ENCODE data around the gene MARCOL. TPM values are rescaled to one million over a fixed set of nuclear protein-coding genes. Genes with fewer than 3 reads are reported as not detected.
"Not testable (repeated sequence)": the region's sequence is repeated elsewhere in the genome, so short reads cannot be mapped to it uniquely, and the experiment has no call there.

Gene MARCOL
- total RNA-seq, 1 donor from 2014 or later: not detected

DNA sequence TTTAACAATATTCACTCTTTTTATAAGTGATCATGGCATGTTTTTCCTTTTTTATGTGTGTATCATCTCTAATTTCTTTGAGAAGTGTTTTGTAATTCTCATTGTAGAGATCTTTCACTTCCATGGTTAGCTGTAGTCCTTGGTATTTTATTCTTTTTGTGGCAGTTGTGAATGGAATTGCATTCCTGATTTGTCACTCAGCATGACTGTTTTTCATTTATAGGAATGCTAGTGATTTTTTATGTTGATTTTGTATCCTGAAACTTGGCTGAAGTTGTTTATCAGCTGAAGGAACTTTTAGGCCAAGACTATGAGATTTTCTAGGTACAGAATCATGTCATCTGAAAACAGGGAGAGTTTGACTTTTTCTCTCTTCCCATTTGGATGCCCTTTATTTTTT, 17.1 kb downstream of the MARCOL start:
- no peak for ATAC-seq
- DNase-seq (ENCODE audit: low spot score): no peak
- intact Hi-C loops (cut with DNase I): no loop called here

DNA sequence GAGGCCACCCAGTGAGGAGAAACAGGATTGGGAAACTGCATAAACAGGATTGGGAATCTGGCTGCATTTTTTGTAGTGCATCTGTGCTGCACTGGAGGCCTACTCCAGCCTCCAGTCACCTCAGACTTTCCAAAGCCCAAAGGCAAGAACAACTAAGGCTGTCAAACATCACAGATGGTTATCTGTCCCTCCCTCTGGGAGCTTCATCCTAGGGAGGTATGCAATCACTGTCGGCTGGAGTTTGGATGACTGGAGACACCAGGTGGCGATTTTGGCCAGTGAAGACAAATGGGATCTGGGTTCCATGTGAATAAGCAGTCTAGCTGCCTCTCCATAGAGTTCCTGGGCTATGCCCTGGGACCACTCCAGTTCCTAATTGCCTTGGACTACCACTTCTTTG, 21.0 kb downstream of the MARCOL start:
- no peak for ATAC-seq
- DNase-seq (ENCODE audit: low spot score): no peak
- intact Hi-C loops (cut with DNase I): no loop called here

DNA sequence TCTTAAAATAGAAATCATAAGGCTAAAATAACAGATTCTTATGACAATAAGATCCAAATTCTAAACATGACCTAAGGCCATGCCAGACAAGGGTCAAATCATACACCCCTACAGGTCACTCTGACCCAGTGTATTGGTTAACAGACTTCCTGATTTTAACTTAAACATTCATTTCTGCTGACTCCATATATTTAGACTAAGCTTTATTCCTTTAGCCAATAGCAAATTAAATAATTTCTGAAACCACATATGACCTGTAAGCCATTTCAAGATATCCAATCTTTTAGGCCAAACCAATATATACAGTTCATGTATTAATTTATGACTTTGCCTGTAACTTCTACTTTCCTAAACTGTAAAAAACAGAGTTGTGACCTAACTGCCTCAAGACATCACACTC, 22.9 kb downstream of the MARCOL start:
- ATAC-seq (no peak), DNase-seq (ENCODE audit: low spot score) (no peak)
- intact Hi-C loops (cut with DNase I): no loop called here

DNA sequence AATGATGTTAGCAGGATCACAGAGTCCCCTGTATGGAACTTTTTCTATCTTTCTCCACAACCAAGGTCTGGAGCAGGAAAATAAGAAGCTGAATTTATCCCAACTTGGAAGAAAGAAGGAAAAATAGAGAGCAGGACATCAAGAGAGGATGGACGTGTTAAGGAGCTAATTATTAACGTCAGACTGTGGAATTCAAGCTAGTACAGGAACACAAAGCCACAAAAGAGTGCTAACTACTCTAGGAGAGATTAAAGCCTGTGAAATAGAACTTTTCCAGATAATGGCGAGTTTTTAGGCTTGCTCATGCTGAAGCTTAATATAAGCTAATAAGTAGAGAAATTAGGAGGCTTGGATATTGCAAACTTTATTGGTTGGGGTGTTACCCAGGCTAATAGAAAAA, 29.6 kb downstream of the MARCOL start:
- DNase-seq (ENCODE audit: low spot score): no peak
- intact Hi-C loops (cut with DNase I): no loop called here
- no peak for ATAC-seq

DNA sequence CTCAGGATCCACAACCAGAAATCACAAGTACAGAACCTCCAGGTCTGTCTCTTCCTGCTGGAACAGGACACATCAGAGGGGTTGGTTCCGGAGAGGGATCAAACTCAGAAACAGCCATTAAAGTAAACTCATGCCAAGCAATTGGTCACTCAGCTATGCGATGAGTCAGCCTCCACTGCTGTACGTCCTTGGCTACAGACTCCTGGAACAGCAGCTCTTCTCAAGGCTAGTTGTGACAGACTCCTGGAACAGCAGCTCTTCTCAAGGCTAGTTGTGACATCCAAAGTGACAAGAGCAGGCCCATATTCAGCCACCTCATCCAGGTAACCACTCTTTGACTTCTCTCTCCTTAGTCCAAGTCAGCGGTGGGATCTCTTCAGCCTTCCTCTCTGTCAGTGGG, 30.2 kb downstream of the MARCOL start, which contains the start of gene SPINK13:
SPINK13 (plus strand) TSS at position 229 of the 400 bp plus-strand sequence. CDS start 1,279 bp downstream, outside the sequence.
- ATAC-seq: no peak
- intact Hi-C loops (cut with DNase I): no loop called here
- no peak for DNase-seq (ENCODE audit: low spot score)

DNA sequence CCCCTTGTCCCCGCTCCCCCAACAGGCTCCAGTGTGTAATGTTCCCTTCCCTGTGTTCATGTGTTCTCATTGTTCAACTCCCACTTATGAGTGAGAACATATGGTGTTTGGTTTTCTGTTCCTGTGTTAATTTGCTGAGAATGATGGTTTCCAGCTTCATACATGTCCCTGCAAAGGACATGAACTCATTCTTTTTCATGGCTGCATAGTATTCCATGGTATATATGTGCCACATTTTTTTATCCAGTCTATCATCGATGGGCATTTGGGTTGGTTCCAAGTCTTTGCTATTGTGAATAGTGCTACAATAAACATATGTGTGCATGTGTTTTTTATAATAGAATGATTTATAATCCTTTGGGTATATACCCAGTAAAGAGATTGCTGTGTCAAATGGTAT, 36.8 kb downstream of the MARCOL start:
- DNase-seq (ENCODE audit: low spot score); ATAC-seq; intact Hi-C loops (cut with DNase I): not testable (repeated sequence)

DNA sequence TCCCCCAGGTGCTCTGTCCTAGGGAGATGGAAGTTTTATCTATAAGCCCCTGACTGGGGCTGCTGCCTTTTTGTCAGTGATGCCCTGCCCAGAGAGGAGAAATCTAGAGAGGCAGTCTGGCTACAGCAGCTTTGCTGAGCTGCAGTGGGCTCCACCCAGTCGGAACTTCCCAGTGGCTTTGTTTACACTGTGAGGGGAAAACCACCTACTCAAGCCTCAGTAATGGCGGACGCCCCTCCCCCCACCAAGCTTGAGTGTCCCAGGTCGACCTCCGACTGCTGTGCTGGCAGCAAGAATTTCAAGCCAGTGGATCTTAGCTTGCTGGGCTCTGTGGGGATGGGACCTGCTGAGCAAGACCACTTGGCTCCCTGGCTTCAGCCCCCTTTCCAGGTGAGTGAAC, 42.6 kb downstream of the MARCOL start:
- ATAC-seq; DNase-seq (ENCODE audit: low spot score); intact Hi-C loops (cut with DNase I): not testable (repeated sequence)

DNA sequence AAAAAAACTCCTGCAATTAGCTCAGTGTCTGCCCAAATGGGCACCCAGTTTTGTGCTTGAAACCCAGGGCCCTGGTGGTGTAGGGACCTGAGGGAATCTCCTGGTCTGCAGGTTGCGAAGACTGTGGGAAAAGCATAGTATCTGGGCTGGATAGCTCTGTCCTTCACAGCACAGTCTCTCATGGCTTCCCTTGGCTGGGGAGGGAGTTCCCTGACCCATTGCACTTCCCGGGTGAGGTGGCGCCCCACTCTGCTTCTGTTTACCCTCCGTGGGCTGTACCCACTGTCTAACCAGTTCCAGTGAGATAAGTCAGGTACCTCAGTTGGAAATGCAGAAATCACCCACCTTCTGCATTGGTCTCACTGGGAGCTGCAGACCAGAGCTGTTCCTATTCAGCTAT, 43.0 kb downstream of the MARCOL start:
- DNase-seq (ENCODE audit: low spot score); intact Hi-C loops (cut with DNase I); ATAC-seq: not testable (repeated sequence)

DNA sequence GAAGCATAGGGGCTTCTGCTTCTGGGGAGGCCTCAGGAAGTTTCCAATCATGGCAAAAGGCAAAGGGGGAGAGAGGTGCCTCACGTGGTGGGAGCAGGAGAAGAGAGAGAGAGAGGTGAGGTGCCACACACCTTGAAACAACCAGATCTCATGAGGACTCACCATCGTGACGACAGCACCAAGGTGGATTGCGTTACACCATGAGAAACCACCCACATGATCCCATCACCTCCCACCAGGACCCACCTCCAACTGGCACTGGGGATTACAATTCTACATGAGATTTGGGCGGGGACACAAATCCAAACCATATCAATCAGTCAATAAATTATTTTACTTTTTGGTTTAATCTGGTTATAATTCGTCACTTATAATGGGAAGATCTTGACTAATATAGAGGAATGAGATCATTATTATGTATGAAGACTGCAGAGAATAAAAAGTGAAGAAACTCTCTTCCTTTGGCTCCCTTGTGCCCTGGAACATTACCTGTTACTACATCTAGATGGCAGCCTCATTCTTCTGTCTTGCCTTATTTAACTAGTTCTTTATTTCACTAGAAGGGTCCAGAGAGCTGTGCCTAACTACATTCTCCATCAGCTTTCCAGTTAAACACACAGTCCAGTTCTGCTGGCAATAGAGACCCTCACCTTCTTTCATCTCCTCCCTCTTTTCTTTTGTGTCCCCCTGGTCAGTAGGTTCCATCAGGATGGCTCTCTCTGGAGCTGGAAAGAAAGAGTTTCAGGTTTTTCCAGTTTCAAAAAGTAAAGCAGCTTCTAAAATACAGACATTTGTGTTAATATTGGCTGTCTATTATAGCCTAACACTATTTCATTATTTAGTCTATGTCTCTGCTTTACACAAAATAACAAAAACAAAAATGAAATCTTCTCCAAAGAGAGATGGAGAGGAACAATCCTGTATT, 52.2 kb downstream of the MARCOL start:
- ATAC-seq (no peak), DNase-seq (ENCODE audit: low spot score) (no peak)
- intact Hi-C loops (cut with DNase I): no loop called here

Other genes starting within 250 kb of the MARCOL start
- 0.94 TPM for gene SPINK5, start 174.5 kb upstream of the MARCOL start, total RNA-seq
- not detected for gene SPINK14, start 70.0 kb upstream of the MARCOL start, total RNA-seq
- gene SPINK6, start 35.5 kb upstream of the MARCOL start, total RNA-seq: not detected
- not detected for gene SPINK13, start 30.3 kb downstream of the MARCOL start, total RNA-seq
- gene SPINK7, start 73.9 kb downstream of the MARCOL start, total RNA-seq: not detected
- gene SPINK9, start 97.0 kb downstream of the MARCOL start, total RNA-seq: not detected
- gene FBXO38, start 145.4 kb downstream of the MARCOL start, total RNA-seq: 58.6 TPM

All from sciatic nerve (tissue), 2 donors.